Stimulated activated CD8-positive, alpha-beta memory T cell treated with anti-CD3 and anti-CD28 coated beads, Interleukin-2, amount 100 ng/mL, for 48 hours (primary cell): Measurements from ENCODE around the gene LY86.
"Not testable (repeated sequence)": the region's sequence is repeated elsewhere in the genome, so short reads cannot be mapped to it uniquely, and the experiment has no call there.

ENCODE experiments used
- DNase-seq, 2 donors: peaks; one replicate each; pipeline ENCODE4 v3.0.0-alpha.2; 2020; ENCODE audit warnings: low read depth in 2 of 2

Gene LY86

GRCh38 chr6:6596529-6597328 is 8.2 kb downstream of the LY86 start:
- no peak for DNase-seq

- DNase-seq, result no peak
Observed at GRCh38 chr6:6597682-6598081, 9.2 kb downstream of the LY86 start.

GRCh38 chr6:6599468-6599873 is 11.0 kb downstream of the LY86 start:
- no peak for DNase-seq

- no peak for DNase-seq
Observed at GRCh38 chr6:6600875-6601274, 12.4 kb downstream of the LY86 start.

GRCh38 chr6:6602262-6602661 is 13.7 kb downstream of the LY86 start:
- DNase-seq, result no peak

- DNase-seq, result no peak
Observed at GRCh38 chr6:6603317-6603716, 14.8 kb downstream of the LY86 start.

- DNase-seq, result no peak
Observed at GRCh38 chr6:6604015-6604414, 15.5 kb downstream of the LY86 start.

GRCh38 chr6:6604566-6604965 is 16.0 kb downstream of the LY86 start:
- DNase-seq, result no peak

GRCh38 chr6:6605873-6606272 is 17.4 kb downstream of the LY86 start:
- DNase-seq, result no peak

- not testable (repeated sequence) for DNase-seq
Observed at GRCh38 chr6:6606391-6607030, 18.0 kb downstream of the LY86 start.

- no peak for DNase-seq
Observed at GRCh38 chr6:6609450-6609849, 20.9 kb downstream of the LY86 start.

GRCh38 chr6:6610031-6610591 is 21.6 kb downstream of the LY86 start:
- DNase-seq, result no peak

- no peak for DNase-seq
Observed at GRCh38 chr6:6611486-6611885, 23.0 kb downstream of the LY86 start.

- DNase-seq, result no peak
Observed at GRCh38 chr6:6612308-6612707, 23.8 kb downstream of the LY86 start.

- DNase-seq, result not testable (repeated sequence)
Observed at GRCh38 chr6:6613103-6613718, 24.7 kb downstream of the LY86 start.

GRCh38 chr6:6614096-6614982 is 25.8 kb downstream of the LY86 start:
- DNase-seq, result no peak

- no peak for DNase-seq
Observed at GRCh38 chr6:6614983-6615349, 26.4 kb downstream of the LY86 start.

GRCh38 chr6:6616656-6617055 is 28.1 kb downstream of the LY86 start:
- no peak for DNase-seq

- no peak for DNase-seq
Observed at GRCh38 chr6:6619021-6619794, 30.7 kb downstream of the LY86 start.

GRCh38 chr6:6620766-6621425 is 32.4 kb downstream of the LY86 start:
- DNase-seq, result no peak
